OCI-LY3 (cell line): ENCODE results near the gene PDE9A.

Source experiments
- EZH2phosphoT487 ChIP-seq: fragments of 200-600 bp; shearing (Covaris generic); IDR thresholded peaks from 2 replicates; pipeline ENCODE4 v1.6.1; 2018; ENCODE audit warnings: antibody characterized with exemption, mixed run types, low read depth
- TF ChIP-seq, protein P1 (sequence below): fragments of 200-600, 300-600 bp; sonication (generic); IDR thresholded peaks from 2 replicates; pipeline ENCODE4 v1.5.1; 2014; ENCODE audit warnings: antibody characterized with exemption, low read length, low read depth

DNA sequence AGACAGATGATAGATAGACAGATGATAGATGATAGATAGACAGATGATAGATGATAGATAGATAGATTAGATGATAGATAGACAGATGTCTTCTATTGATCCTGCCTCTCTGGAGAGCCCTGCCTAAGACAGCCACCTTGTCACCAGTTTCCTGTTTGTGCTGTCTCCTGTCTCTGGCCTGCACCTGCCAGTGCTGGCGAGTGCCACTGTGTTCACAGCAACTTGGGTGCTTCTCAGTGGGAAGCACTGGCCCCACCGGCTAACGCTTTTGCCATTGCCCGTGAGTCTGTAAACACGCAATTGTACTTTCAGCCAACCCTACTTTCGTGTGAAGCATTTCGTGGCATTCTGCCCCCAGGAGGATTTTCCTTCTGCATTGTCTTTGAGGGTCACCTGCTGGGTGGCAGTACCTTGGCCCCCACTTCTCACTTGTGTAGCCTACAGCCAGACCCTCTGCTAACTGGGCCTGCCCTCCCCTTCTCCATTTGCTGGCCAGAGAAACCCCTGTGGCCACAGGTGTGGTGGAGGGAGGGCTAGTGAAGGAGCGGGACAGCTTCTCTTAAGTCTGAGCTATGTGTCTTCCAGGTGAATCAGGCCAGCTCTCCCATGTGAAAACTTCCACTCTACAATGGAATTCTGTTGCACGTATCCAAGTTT, 23.4 kb upstream of the PDE9A start:
- TF ChIP-seq, protein P1, sequence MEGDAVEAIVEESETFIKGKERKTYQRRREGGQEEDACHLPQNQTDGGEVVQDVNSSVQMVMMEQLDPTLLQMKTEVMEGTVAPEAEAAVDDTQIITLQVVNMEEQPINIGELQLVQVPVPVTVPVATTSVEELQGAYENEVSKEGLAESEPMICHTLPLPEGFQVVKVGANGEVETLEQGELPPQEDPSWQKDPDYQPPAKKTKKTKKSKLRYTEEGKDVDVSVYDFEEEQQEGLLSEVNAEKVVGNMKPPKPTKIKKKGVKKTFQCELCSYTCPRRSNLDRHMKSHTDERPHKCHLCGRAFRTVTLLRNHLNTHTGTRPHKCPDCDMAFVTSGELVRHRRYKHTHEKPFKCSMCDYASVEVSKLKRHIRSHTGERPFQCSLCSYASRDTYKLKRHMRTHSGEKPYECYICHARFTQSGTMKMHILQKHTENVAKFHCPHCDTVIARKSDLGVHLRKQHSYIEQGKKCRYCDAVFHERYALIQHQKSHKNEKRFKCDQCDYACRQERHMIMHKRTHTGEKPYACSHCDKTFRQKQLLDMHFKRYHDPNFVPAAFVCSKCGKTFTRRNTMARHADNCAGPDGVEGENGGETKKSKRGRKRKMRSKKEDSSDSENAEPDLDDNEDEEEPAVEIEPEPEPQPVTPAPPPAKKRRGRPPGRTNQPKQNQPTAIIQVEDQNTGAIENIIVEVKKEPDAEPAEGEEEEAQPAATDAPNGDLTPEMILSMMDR = no peak
- TF ChIP-seq EZH2phosphoT487 = no peak
